ENCODE measurements around the gene RGS9BP. TPM values are rescaled to one million over a fixed set of nuclear protein-coding genes. Genes with fewer than 3 reads are reported as not detected.

The RGS9BP gene
- total RNA-seq, 1 experiment from 2014 or later: 0.75 TPM

DNA sequence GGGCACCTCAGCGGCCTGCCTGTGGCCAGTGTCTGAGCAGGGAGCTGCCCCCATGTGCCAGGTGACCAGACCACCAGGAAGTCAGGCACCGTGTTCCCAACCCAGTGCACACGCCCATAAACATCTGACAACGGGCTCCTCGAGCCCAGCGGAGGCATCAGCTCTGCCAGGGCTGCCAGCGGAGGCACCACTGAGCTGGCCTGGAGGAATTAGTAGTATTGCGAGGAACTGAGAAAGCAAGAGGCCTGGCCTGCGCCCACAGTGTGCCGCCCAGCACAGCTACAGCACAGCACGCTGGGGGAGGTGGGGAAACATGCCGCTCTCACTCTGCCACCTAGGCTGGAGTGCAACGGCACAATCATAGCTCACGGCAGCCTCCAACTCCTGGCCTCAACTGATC, 45.3 kb upstream of the RGS9BP start:
- Histone ChIP-seq H3K27me3 (replicated peaks; ENCODE audit: control insufficient read depth, insufficient read depth, low read length) (no peaks in the 10 kb centered on the region), H3K9me3 (no peaks in the 10 kb centered on the region), H3K36me3 (ENCODE audit: control insufficient read depth, insufficient read depth, low read length) (no peaks in the 10 kb centered on the region; the same call in none of the 2 replicates), H3K4me3 (ENCODE audit: low read depth, low read length) (no peak overlapping the region), H3K4me1 (no peaks in the 10 kb centered on the region)
- Mint-ChIP-seq H3K27me3 (ENCODE audit: insufficient read depth, unreplicated experiment) (no peaks in the 10 kb centered on the region), H3K27ac (ENCODE audit: unreplicated experiment) (no peak overlapping the region), H3K4me3 (ENCODE audit: unreplicated experiment) (no peak overlapping the region), H3K9me3 (ENCODE audit: unreplicated experiment) (no peaks in the 10 kb centered on the region), H3K36me3 (ENCODE audit: insufficient read depth, unreplicated experiment) (peaks cover 60% of the 10 kb centered on the region), H3K4me1 (ENCODE audit: low read depth, unreplicated experiment) (no peaks in the 10 kb centered on the region)
- POLR2A ChIA-PET: no interaction called here
- intact Hi-C loops (cut with micrococcal nuclease; ENCODE audit: unreplicated experiment): no loop called here
- no peak for DNase-seq
- CTCF ChIA-PET: no interaction called here
- BruUV-seq (replicated peaks): no TSS peak
- TF ChIP-seq, protein P1, sequence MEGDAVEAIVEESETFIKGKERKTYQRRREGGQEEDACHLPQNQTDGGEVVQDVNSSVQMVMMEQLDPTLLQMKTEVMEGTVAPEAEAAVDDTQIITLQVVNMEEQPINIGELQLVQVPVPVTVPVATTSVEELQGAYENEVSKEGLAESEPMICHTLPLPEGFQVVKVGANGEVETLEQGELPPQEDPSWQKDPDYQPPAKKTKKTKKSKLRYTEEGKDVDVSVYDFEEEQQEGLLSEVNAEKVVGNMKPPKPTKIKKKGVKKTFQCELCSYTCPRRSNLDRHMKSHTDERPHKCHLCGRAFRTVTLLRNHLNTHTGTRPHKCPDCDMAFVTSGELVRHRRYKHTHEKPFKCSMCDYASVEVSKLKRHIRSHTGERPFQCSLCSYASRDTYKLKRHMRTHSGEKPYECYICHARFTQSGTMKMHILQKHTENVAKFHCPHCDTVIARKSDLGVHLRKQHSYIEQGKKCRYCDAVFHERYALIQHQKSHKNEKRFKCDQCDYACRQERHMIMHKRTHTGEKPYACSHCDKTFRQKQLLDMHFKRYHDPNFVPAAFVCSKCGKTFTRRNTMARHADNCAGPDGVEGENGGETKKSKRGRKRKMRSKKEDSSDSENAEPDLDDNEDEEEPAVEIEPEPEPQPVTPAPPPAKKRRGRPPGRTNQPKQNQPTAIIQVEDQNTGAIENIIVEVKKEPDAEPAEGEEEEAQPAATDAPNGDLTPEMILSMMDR (IDR thresholded peaks at IDR 0.05; ENCODE audit: insufficient read depth in 1 of 2, low read depth in 1 of 2, low read length in 1 of 2, severe bottlenecking in 1 of 2, unreplicated experiment in 1 of 2): no peak

DNA sequence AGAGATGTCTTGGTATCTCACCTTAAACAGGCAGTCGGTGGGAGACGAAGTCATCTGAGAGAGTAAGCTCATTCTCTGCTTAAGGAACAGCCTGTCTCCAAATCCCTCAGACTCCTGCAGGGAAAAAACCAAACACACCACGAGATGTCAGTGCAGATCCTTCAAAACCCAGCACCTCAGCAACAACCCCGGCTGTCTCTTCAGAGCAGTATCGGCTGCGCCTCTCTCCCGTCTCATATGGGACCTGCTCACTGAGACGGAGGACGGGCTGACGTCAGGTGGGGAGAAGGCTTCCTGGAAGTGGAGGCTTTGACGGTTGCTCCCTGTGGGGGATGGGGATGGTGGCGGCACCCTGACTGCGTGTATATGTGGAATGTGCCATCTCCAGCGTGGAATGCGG, 44.3 kb upstream of the RGS9BP start:
- H3K36me3 ChIP-seq (ENCODE audit: control insufficient read depth, insufficient read depth, low read length): no peaks in the 10 kb centered on the region; the same call in none of the 2 replicates
- H3K27ac Mint-ChIP-seq (ENCODE audit: unreplicated experiment): no peak overlapping the region
- DNase-seq: no peak
- TF ChIP-seq, protein P1 (IDR thresholded peaks at IDR 0.05; ENCODE audit: insufficient read depth in 1 of 2, low read depth in 1 of 2, low read length in 1 of 2, severe bottlenecking in 1 of 2, unreplicated experiment in 1 of 2): peak in 1 of 2 experiments; percentile 8
- H3K9me3 ChIP-seq: no peaks in the 10 kb centered on the region
- H3K9me3 Mint-ChIP-seq (ENCODE audit: unreplicated experiment): no peaks in the 10 kb centered on the region
- BruUV-seq (replicated peaks): no TSS peak
- no peaks in the 10 kb centered on the region for H3K27me3 Mint-ChIP-seq (ENCODE audit: insufficient read depth, unreplicated experiment)
- H3K4me1 ChIP-seq: no peaks in the 10 kb centered on the region
- H3K36me3 Mint-ChIP-seq (ENCODE audit: insufficient read depth, unreplicated experiment): peaks cover 50% of the 10 kb centered on the region
- POLR2A ChIA-PET: no interaction called here
- H3K27me3 ChIP-seq (replicated peaks; ENCODE audit: control insufficient read depth, insufficient read depth, low read length): no peaks in the 10 kb centered on the region
- no peak overlapping the region for H3K4me3 ChIP-seq (ENCODE audit: low read depth, low read length)
- no peak overlapping the region for H3K4me3 Mint-ChIP-seq (ENCODE audit: unreplicated experiment)
- H3K4me1 Mint-ChIP-seq (ENCODE audit: low read depth, unreplicated experiment): no peaks in the 10 kb centered on the region
- intact Hi-C loops (cut with micrococcal nuclease; ENCODE audit: unreplicated experiment): no loop called here
- CTCF ChIA-PET: no interaction called here

DNA sequence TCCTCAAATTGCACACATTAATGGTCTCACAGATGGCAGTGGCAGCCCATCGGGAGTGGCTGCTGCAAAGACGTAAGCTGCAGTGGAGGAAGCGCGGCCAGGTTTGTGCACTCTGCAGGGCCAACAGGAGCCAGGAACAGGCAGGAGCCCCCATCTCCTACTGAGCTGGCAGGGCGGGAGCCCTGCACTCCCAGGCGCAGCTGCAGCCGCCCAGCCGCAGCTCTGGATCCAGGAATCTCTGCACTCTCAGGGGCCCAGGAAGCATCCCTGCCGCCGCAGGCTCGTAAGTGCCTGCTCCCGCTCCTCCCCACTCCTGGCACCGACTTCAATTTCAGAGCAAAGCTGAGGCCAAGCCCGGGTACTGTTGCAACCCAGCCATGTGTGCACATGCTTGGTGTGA, 38.2 kb upstream of the RGS9BP start:
- H3K4me3 Mint-ChIP-seq (ENCODE audit: unreplicated experiment): no peak overlapping the region
- intact Hi-C loops (cut with micrococcal nuclease; ENCODE audit: unreplicated experiment): no loop called here
- TF ChIP-seq, protein P1 (IDR thresholded peaks at IDR 0.05; ENCODE audit: insufficient read depth in 1 of 2, low read depth in 1 of 2, low read length in 1 of 2, severe bottlenecking in 1 of 2, unreplicated experiment in 1 of 2): no peak
- Histone ChIP-seq H3K36me3 (ENCODE audit: control insufficient read depth, insufficient read depth, low read length) (peaks cover 1% of the 10 kb centered on the region), H3K4me3 (ENCODE audit: low read depth, low read length) (no peak overlapping the region), H3K4me1 (no peaks in the 10 kb centered on the region), H3K9me3 (no peaks in the 10 kb centered on the region), H3K27me3 (replicated peaks; ENCODE audit: control insufficient read depth, insufficient read depth, low read length) (no peaks in the 10 kb centered on the region)
- no peak overlapping the region for H3K27ac Mint-ChIP-seq (ENCODE audit: unreplicated experiment)
- H3K4me1 Mint-ChIP-seq (ENCODE audit: low read depth, unreplicated experiment): no peaks in the 10 kb centered on the region
- no peak for DNase-seq
- H3K36me3 Mint-ChIP-seq (ENCODE audit: insufficient read depth, unreplicated experiment): peaks cover 56% of the 10 kb centered on the region
- CTCF ChIA-PET: no interaction called here
- BruUV-seq (replicated peaks): no TSS peak
- no peaks in the 10 kb centered on the region for H3K9me3 Mint-ChIP-seq (ENCODE audit: unreplicated experiment)
- POLR2A ChIA-PET: no interaction called here
- no peaks in the 10 kb centered on the region for H3K27me3 Mint-ChIP-seq (ENCODE audit: insufficient read depth, unreplicated experiment)

All from Caco-2 (cell line).